ENCODE data around the gene NDUFAF3.

Gene NDUFAF3

DNA sequence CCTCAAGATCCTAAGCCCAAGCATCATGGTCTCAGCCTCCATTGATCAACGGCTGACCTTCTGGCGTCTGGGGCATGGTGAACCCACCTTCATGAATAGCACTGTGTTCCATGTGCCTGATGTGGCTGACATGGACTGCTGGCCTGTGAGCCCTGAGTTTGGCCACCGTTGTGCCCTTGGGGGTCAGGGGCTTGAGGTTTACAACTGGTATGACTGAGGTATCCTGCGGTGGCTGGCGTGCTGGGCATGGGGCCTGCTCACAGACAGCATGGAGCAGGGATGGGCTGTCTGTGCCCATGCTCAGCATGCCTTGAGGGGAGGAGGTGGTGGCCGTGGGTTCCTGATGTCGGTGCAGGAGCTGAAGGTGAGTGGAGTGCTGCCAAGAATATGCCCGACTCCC lies 6.8 kb upstream of the NDUFAF3 start:
- no peak for ATAC-seq
- TF ChIP-seq TOX (CRISPR knock-in tag; IDR thresholded peaks at IDR 0.05; ENCODE audit: borderline replicate concordance): no peak
- TF ChIP-seq GLIS3 (CRISPR knock-in tag; IDR thresholded peaks at IDR 0.05): no peak
- TF ChIP-seq, protein P1, sequence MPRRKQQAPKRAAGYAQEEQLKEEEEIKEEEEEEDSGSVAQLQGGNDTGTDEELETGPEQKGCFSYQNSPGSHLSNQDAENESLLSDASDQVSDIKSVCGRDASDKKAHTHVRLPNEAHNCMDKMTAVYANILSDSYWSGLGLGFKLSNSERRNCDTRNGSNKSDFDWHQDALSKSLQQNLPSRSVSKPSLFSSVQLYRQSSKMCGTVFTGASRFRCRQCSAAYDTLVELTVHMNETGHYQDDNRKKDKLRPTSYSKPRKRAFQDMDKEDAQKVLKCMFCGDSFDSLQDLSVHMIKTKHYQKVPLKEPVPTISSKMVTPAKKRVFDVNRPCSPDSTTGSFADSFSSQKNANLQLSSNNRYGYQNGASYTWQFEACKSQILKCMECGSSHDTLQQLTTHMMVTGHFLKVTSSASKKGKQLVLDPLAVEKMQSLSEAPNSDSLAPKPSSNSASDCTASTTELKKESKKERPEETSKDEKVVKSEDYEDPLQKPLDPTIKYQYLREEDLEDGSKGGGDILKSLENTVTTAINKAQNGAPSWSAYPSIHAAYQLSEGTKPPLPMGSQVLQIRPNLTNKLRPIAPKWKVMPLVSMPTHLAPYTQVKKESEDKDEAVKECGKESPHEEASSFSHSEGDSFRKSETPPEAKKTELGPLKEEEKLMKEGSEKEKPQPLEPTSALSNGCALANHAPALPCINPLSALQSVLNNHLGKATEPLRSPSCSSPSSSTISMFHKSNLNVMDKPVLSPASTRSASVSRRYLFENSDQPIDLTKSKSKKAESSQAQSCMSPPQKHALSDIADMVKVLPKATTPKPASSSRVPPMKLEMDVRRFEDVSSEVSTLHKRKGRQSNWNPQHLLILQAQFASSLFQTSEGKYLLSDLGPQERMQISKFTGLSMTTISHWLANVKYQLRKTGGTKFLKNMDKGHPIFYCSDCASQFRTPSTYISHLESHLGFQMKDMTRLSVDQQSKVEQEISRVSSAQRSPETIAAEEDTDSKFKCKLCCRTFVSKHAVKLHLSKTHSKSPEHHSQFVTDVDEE (CRISPR knock-in tag; IDR thresholded peaks at IDR 0.05): no peak
- no peak for TF ChIP-seq ZFP3 (CRISPR knock-in tag; IDR thresholded peaks at IDR 0.05)
- TF ChIP-seq ZNF8 (CRISPR knock-in tag; IDR thresholded peaks at IDR 0.05): no peak
- TF ChIP-seq OSR1 (CRISPR knock-in tag; IDR thresholded peaks at IDR 0.05): no peak
- TF ChIP-seq, protein P2, sequence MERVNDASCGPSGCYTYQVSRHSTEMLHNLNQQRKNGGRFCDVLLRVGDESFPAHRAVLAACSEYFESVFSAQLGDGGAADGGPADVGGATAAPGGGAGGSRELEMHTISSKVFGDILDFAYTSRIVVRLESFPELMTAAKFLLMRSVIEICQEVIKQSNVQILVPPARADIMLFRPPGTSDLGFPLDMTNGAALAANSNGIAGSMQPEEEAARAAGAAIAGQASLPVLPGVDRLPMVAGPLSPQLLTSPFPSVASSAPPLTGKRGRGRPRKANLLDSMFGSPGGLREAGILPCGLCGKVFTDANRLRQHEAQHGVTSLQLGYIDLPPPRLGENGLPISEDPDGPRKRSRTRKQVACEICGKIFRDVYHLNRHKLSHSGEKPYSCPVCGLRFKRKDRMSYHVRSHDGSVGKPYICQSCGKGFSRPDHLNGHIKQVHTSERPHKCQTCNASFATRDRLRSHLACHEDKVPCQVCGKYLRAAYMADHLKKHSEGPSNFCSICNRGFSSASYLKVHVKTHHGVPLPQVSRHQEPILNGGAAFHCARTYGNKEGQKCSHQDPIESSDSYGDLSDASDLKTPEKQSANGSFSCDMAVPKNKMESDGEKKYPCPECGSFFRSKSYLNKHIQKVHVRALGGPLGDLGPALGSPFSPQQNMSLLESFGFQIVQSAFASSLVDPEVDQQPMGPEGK (CRISPR knock-in tag; IDR thresholded peaks at IDR 0.05; ENCODE audit: borderline replicate concordance): no peak

DNA sequence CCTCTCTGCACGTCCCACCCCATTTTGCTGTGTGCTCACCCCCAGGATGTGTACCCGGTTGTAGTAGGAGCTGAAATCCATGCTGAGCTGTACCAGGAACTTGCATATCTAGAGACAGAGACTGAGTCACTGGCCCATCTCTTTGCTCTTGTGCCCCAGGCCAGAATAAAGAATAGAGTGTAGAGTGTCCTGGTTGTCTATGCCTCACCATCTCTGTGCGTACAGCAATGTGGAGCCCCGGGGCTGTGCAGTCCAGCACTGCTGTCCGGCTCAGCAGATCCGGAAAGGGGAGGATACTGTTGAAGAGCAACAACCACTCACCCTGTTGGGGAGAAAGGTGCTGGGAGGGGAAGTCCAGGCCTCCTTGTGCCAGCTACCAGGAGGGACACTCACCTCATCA lies 6.2 kb upstream of the NDUFAF3 start:
- TF ChIP-seq RARB (CRISPR knock-in tag; IDR thresholded peaks at IDR 0.05) (no peak), ZFP3 (CRISPR knock-in tag; IDR thresholded peaks at IDR 0.05) (no peak), ESRRG (CRISPR knock-in tag; IDR thresholded peaks at IDR 0.05) (no peak), PPARA (CRISPR knock-in tag; IDR thresholded peaks at IDR 0.05; ENCODE audit: borderline replicate concordance) (no peak), BACH2 (CRISPR knock-in tag; IDR thresholded peaks at IDR 0.05; ENCODE audit: borderline replicate concordance) (no peak), ZFP30 (CRISPR knock-in tag; IDR thresholded peaks at IDR 0.05) (no peak), ZNF70 (CRISPR knock-in tag; IDR thresholded peaks at IDR 0.05) (no peak)
- TF ChIP-seq, protein P3, sequence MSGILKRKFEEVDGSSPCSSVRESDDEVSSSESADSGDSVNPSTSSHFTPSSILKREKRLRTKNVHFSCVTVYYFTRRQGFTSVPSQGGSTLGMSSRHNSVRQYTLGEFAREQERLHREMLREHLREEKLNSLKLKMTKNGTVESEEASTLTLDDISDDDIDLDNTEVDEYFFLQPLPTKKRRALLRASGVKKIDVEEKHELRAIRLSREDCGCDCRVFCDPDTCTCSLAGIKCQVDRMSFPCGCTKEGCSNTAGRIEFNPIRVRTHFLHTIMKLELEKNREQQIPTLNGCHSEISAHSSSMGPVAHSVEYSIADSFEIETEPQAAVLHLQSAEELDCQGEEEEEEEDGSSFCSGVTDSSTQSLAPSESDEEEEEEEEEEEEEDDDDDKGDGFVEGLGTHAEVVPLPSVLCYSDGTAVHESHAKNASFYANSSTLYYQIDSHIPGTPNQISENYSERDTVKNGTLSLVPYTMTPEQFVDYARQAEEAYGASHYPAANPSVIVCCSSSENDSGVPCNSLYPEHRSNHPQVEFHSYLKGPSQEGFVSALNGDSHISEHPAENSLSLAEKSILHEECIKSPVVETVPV (CRISPR knock-in tag; IDR thresholded peaks at IDR 0.05): no peak
- TF ChIP-seq, protein P1 (CRISPR knock-in tag; IDR thresholded peaks at IDR 0.05): no peak
- no peak for ATAC-seq

DNA sequence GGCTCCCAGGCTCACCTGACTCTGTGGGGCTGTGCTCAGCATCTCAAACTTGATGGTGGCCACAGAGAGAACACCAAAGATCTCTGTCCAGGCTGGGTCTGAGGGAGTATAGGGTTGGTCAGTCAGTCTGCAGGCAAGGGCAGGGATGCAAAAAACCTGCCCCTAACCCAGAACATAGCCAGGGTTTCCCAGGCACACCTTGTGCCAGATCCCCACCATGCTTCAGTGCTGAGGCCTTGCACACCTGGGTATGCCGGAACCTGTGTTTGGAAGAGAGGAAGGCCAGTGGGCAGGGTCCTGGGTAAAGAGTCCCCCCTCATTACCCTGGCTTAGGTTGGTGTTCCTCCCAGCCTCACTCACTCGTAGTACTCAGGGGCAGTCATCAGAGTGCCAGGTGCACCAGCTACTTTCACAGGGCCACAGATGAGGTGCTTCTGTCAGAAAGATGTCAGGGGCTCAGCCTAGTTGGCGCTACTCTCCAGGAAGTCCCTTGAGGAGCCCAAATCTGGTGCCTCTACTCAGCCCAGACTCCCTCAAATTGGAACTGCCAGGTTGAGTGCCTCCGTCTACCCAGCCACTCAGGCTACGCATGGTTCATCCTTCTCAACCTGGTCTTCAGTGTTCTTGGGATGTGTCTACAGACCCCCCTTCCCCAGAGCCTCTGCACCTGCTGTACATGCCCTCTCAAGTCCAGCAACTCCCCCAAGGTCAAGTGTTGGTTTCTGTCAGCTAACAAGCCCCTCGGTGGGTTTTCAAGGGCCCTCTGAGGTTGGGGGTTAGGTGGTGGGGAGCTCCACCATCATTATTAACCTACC lies 5.3 kb upstream of the NDUFAF3 start:
- TF ChIP-seq BACH2 (CRISPR knock-in tag; IDR thresholded peaks at IDR 0.05; ENCODE audit: borderline replicate concordance) (no peak), PPARA (CRISPR knock-in tag; IDR thresholded peaks at IDR 0.05; ENCODE audit: borderline replicate concordance) (no peak), ZNF8 (CRISPR knock-in tag; IDR thresholded peaks at IDR 0.05) (no peak), ISL1 (CRISPR knock-in tag; IDR thresholded peaks at IDR 0.05) (no peak), ZNF565 (CRISPR knock-in tag; conservative IDR thresholded peaks at IDR 0.05; ENCODE audit: low read depth) (no peak), RARB (CRISPR knock-in tag; IDR thresholded peaks at IDR 0.05) (no peak), OSR1 (CRISPR knock-in tag; IDR thresholded peaks at IDR 0.05) (no peak), ZNF70 (CRISPR knock-in tag; IDR thresholded peaks at IDR 0.05) (no peak), ESRRG (CRISPR knock-in tag; IDR thresholded peaks at IDR 0.05) (no peak), ZC3H10 (CRISPR knock-in tag; IDR thresholded peaks at IDR 0.05) (no peak)
- TF ChIP-seq, protein P4, sequence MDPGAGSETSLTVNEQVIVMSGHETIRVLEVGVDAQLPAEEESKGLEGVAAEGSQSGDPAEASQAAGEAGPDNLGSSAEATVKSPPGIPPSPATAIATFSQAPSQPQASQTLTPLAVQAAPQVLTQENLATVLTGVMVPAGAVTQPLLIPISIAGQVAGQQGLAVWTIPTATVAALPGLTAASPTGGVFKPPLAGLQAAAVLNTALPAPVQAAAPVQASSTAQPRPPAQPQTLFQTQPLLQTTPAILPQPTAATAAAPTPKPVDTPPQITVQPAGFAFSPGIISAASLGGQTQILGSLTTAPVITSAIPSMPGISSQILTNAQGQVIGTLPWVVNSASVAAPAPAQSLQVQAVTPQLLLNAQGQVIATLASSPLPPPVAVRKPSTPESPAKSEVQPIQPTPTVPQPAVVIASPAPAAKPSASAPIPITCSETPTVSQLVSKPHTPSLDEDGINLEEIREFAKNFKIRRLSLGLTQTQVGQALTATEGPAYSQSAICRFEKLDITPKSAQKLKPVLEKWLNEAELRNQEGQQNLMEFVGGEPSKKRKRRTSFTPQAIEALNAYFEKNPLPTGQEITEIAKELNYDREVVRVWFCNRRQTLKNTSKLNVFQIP (CRISPR knock-in tag; IDR thresholded peaks at IDR 0.05; ENCODE audit: borderline replicate concordance, low read depth): no peak
- TF ChIP-seq, protein P1 (CRISPR knock-in tag; IDR thresholded peaks at IDR 0.05): no peak
- no peak for ATAC-seq
